ENCODE data around the gene LMOD3. TPM values are rescaled to one million over a fixed set of nuclear protein-coding genes. Genes with fewer than 3 reads are reported as not detected.

The LMOD3 gene
- total and polyA plus RNA-seq, 2 of the 4 experiments (the other 2 are of a cell fraction) = not detected

DNA sequence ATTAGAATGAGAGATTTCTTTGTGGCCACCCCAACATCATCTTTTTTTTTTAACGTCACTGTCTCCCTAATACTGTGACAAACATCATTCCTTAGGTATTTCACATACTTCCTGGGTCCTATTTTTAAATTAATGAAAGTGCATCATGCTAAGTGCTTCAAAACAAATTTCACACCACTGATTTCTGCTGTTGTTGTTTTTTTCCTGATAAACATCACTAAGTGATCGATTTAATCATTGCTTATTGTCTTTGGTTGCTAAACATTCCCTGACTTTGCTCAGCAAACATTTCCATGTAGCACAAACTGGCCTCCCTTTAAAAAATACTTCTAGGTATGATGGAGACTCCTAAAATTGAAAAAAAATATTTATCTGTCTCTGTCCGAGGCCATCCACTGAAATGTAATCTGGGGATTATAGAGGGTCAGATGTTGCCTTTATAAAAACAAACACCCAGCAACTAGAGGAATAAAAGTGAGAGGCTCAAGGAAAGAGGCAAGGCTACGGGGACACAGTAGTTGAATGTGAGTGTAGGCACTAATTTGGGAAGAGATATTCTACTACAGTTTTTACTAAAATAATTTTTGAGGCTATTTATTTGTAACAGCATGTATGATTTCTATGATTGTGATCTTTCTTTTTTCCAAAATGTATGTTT is 20.5 kb upstream of the LMOD3 start:
- Histone ChIP-seq H2BK20ac (ENCODE audit: low read depth, low read length) (no peak overlapping the region), H3K79me1 (ENCODE audit: low read depth in 1 of 2, low read length in 2 of 2) (no peaks in the 10 kb centered on the region), H2AK9ac (replicated peaks; ENCODE audit: low read depth, low read length, poor library complexity) (no peak overlapping the region), H2BK15ac (ENCODE audit: low read depth, low read length) (no peak overlapping the region), H4K8ac (ENCODE audit: low read depth in 2 of 2, low read length in 2 of 2) (no peak overlapping the region), H3K36me3 (ENCODE audit: control insufficient read depth, insufficient read depth, low read length) (no peaks in the 10 kb centered on the region), H3K9me1 (ENCODE audit: insufficient read depth, low read length) (no peaks in the 10 kb centered on the region), H3K56ac (ENCODE audit: extremely low read depth, insufficient read depth, low read length) (no peak overlapping the region), H3K27me3 (ENCODE audit: control insufficient read depth, insufficient read depth, low read length) (peaks cover 22% of the 10 kb centered on the region), H3K23ac (ENCODE audit: low read depth, low read length) (no peak overlapping the region), H3K4me3 (ENCODE audit: insufficient read depth, low read depth, low read length) (no peak overlapping the region), H2AFZ (replicated peaks; ENCODE audit: low read length, poor library complexity) (no peak overlapping the region), H2BK5ac (ENCODE audit: low read depth, low read length, poor library complexity, severe bottlenecking) (no peak overlapping the region), H2AK5ac (ENCODE audit: low read depth, low read length) (no peak overlapping the region), H3K4ac (ENCODE audit: low read depth, low read length) (no peak overlapping the region), H3K18ac (ENCODE audit: low read depth, low read length) (no peak overlapping the region), H3K14ac (replicated peaks; ENCODE audit: low read depth, low read length) (no peak overlapping the region), H3K9ac (ENCODE audit: low read depth, low read length) (no peak overlapping the region), H4K5ac (ENCODE audit: low read depth, low read length) (no peak overlapping the region), H3K4me1 (ENCODE audit: control insufficient read depth, insufficient read depth, low read length) (peaks cover 2% of the 10 kb centered on the region; the same call in 1 of the 2 replicates), H3K4me2 (ENCODE audit: low read depth, low read length) (no peak overlapping the region), H4K91ac (ENCODE audit: insufficient read depth, low read depth, low read length) (no peak overlapping the region), H3K9me3 (ENCODE audit: control insufficient read depth, insufficient read depth, low read length) (no peaks in the 10 kb centered on the region), H4K20me1 (ENCODE audit: insufficient read depth, low read length) (no peaks in the 10 kb centered on the region), H2BK120ac (ENCODE audit: low read depth, low read length) (no peak overlapping the region), H3K27ac (ENCODE audit: insufficient read depth, low read length) (no peak overlapping the region)
- intact Hi-C loops (cut with micrococcal nuclease) = no loop called here
- POLR2A ChIA-PET (ENCODE audit: unreplicated experiment) = no interaction called here
- no peak for DNase-seq
- BruUV-seq (replicated peaks) = no TSS peak
- WGBS, 2 experiments (ENCODE audit: extremely low coverage in 2 of 2, insufficient read length in 1 of 2) = no CpG with 5 or more reads among the region's 4 CpGs
- no peak for TF ChIP-seq POLR2A (IDR thresholded peaks at IDR 0.05; ENCODE audit: low read depth, low read length)
- TF ChIP-seq CHD1 (IDR thresholded peaks at IDR 0.05; ENCODE audit: low read depth, low read length) = no peak
- TF ChIP-seq, protein P1, sequence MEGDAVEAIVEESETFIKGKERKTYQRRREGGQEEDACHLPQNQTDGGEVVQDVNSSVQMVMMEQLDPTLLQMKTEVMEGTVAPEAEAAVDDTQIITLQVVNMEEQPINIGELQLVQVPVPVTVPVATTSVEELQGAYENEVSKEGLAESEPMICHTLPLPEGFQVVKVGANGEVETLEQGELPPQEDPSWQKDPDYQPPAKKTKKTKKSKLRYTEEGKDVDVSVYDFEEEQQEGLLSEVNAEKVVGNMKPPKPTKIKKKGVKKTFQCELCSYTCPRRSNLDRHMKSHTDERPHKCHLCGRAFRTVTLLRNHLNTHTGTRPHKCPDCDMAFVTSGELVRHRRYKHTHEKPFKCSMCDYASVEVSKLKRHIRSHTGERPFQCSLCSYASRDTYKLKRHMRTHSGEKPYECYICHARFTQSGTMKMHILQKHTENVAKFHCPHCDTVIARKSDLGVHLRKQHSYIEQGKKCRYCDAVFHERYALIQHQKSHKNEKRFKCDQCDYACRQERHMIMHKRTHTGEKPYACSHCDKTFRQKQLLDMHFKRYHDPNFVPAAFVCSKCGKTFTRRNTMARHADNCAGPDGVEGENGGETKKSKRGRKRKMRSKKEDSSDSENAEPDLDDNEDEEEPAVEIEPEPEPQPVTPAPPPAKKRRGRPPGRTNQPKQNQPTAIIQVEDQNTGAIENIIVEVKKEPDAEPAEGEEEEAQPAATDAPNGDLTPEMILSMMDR (conservative IDR thresholded peaks at IDR 0.05; ENCODE audit: low read depth, low read length) = no peak
- TF ChIP-seq BHLHE40 (IDR thresholded peaks at IDR 0.05; ENCODE audit: low read depth, low read length) = no peak
- no peak for TF ChIP-seq NFE2L2 (IDR thresholded peaks at IDR 0.05; ENCODE audit: low read depth, low read length)
- TF ChIP-seq SMC3 (IDR thresholded peaks at IDR 0.05; ENCODE audit: low read depth, low read length) = no peak
- TF ChIP-seq RFX5 (IDR thresholded peaks at IDR 0.05; ENCODE audit: low read depth, low read length) = no peak
- TF ChIP-seq MAFK (IDR thresholded peaks at IDR 0.05; ENCODE audit: low read depth, low read length) = no peak
- no peak for TF ChIP-seq RAD21 (IDR thresholded peaks at IDR 0.05; ENCODE audit: low read length)
- no peak for TF ChIP-seq RCOR1 (IDR thresholded peaks at IDR 0.05; ENCODE audit: insufficient replicate concordance, low read length)
- TF ChIP-seq MXI1 (IDR thresholded peaks at IDR 0.05; ENCODE audit: borderline replicate concordance, low read depth, low read length) = no peak
- TF ChIP-seq CEBPB (IDR thresholded peaks at IDR 0.05; ENCODE audit: low read depth, low read length) = no peak
- TF ChIP-seq FOS (IDR thresholded peaks at IDR 0.05; ENCODE audit: low read depth, low read length) = no peak
- no peak for TF ChIP-seq MAZ (IDR thresholded peaks at IDR 0.05; ENCODE audit: borderline replicate concordance, low read depth, low read length)
- no peak for TF ChIP-seq USF2 (IDR thresholded peaks at IDR 0.05; ENCODE audit: low read depth, low read length)
- TF ChIP-seq ELK1 (IDR thresholded peaks at IDR 0.05; ENCODE audit: borderline replicate concordance, low read depth, low read length) = no peak
- in situ Hi-C loops (cut with MboI; ENCODE audit: low sequenced_read_pairs) = no loop called here
- no peak for ATAC-seq (ENCODE audit: low read depth)
- dilution Hi-C loops (cut with HindIII; ENCODE audit: low sequenced_read_pairs, unreplicated experiment) = no loop called here
- CTCF ChIA-PET = interaction anchor here (0.6 kb wide), 1 partner anchor 39 kb away, joined by 3 read pairs; no protein-coding TSS in a partner anchor
